Measurements from ENCODE around the gene RGS17. TPM values are rescaled to one million over a fixed set of nuclear protein-coding genes. Genes with fewer than 3 reads are reported as not detected.

The RGS17 gene, protein sequence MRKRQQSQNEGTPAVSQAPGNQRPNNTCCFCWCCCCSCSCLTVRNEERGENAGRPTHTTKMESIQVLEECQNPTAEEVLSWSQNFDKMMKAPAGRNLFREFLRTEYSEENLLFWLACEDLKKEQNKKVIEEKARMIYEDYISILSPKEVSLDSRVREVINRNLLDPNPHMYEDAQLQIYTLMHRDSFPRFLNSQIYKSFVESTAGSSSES
- 0.65 and 3.0 TPM in 2 replicates for total RNA-seq

DNA sequence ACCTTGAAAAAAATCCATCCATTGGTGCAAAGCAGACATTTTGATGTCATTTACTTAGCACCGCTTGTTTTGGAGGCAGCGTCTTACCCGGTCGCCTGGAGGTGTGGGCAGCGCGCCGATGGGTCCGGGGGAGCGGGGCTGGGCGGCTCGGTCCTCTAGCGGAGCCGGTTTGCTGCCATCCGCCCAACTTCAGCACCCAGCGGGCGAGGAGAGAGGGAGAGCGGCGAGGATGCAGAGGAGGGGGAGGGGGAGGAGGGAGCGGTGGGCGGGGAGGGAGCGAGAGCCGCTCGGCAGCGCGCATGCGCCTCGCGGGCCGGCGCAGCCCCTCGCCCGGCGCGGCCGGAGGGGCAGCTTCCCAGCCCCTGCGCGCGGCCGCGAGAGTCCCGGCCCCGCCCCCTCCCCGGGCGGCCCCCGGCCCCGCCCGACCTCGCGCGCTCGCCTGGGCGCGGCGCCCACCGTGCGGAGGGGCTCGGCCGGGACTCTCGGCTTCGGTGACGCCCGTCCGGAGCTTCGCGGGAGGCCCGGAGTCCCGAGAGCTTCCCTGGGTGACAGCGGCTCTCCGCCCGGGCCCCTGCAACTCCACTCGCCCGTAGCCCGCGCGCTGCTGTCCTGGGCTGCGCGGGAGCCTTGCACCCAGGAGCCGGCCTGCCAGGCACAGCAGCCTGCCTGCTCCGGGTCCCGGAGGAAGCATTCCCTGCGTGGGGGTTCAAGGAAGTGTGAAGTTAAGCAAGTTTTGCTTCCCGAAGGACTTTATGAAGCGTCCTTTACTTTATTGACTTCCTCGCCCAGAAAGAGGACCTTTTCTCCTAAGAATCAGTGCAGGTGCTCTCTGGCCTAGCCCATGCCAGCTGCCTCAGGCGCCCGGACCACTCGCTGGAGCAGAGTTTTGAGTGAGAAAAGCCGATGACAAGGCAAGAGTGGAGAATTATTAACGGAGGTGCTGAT, at the start of gene RGS17:
Gene RGS17, minus strand, starts transcription at position 246 of the 945 bp plus-strand sequence. CDS start 87,264 bp downstream, outside the sequence.

DNA sequence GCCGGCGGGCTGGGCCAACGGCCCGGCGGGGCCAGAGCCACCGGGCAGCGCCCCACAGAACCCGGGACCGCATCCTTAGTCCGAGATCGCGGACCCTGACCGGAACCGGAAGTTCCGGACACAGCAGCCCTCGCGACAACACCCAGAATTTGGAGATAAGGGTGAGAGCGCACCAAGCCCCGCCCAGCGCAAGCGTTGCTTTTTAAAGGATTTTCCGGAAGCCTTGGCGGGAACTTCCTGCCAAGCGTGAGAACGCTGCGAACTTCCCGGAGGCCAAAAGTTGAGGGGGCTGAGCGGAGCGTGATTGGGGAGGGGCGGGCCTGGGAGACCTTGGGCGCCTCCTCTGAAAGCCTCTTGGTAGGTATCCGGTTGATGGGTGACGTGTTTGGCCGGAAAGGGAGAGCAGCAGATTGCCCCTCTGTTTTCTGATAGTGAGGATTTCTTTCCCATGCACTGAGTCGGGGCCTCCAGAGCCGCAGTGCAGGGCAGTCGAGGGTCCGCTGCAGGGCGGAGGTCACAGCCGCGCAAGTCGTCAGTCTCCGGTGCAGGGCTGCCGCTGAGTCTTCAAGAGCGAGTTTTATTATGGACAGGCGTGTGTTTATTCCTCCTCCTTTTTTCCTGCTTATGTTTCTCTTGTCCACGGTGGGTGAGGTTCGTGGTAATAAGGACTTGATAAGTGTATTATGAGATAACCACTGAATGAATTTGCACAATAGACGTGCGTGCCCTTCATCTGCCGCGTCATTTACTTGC, 128.3 kb downstream of the RGS17 start, which contains the start of gene MTRF1L:
Gene MTRF1L, minus strand, starts transcription at position 97 of the 753 bp plus-strand sequence. Its CDS starts 24 bp downstream, at position 73.

DNA sequence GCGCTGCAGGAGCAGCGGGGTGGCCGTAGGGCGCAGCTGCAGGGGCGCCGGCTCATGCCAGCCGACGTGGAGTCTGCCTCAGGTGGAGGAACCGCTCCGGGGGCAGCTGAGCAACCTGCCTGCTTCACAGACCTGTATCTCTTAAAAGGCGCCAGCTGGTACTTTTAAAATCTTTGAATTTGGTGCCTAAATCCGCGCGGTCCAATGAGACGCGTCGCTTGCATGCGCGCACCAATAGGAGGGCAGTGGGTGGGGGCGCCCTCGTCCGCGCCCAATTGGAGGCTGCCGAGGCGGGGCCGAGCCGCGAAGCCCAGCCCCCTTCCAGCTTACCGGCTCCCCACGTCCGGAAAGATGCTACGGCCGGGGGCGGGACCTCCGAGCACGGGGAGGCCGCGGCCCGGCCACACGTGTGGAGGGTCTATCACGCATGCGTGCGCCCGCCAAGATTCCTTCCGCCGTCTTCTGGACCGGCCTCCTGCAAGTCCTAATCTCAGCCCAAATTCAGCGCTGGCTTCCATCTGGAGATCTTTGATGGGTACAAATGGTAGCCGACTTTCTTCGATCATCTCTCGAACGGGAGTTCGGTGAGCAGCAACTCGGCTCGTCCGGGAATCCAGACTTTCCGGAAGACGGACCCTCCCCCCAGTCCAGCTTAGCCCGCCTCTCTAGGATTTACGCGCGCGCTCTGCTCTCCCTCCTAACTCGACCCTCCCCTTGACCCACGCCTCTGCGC, 148.0 kb downstream of the RGS17 start, which contains the start of gene FBXO5:
Gene FBXO5, minus strand, starts transcription at position 138 of the 733 bp plus-strand sequence. Its CDS starts 82 bp downstream, at position 56.

Other genes with a start within 250 kb of the RGS17 start
- gene FBXO5, start 148.2 kb downstream of the RGS17 start, total RNA-seq: 12.3 and 13.3 TPM in 2 replicates
- 14.1 and 17.7 TPM in 2 replicates for gene MTRF1L, start 128.6 kb downstream of the RGS17 start, total RNA-seq